ENCODE measurements around the gene PHEX. TPM values are rescaled to one million over a fixed set of nuclear protein-coding genes. Genes with fewer than 3 reads are reported as not detected.

PHEX gene
- polyA plus RNA-seq, 1 donor (not counting 4 experiments of a cell fraction or from before 2014, with no cell fraction given): 0.80 TPM

DNA sequence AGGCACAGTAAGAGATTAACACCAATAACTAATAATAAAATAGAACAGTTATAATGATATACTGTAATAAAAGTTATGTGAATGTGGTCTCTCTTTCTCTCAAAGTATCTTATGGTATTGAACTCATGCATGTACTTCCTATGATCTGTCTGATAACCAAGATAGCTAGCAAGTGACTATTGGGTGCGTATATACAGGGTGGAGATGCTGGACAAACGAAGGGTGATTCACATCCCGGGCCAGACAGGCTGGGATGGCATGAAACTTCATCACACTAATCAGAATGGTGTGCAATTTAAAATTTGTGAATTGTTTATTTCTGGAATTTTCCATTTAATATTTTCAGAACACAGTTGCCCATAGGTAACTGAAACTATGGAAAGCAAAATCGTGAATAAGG lies 96.8 kb downstream of the PHEX start:
- FAIRE-seq: no peak
- dilution Hi-C loops (cut with MboI; ENCODE audit: extremely low pct_ligation_motif_present, low sequenced_read_pairs): no loop called here
- DNase-seq (ENCODE audit: low read depth, low spot score): no peak

DNA sequence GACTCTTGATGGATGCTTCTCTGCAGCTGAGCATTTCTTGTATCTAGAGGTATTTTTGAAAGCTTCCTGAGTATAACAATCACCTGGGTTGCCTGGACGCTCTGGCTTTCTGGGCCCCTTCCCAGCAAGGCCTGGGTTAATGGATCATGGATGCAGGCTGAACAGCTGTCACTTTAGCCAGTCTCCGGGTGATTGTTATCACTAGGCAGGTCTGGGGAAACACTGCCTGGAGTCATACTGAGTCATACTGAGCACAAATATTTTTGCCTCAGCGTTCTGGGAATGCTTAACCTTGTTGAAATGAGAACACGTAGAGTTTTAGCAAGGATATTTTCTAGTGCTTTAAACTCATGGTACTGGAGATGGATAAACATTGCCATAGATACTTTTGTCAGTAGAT lies 102.6 kb downstream of the PHEX start:
- Histone ChIP-seq H3K9me3 (ENCODE audit: control insufficient read depth, low read depth, low read length) (no peaks in the 10 kb centered on the region), H3K27ac (ENCODE audit: control insufficient read depth, insufficient read depth, low read length) (peak overlapping the region; percentile 91), H3K4me1 (ENCODE audit: control insufficient read depth, extremely low read depth, insufficient read depth, low read length) (peaks cover 26% of the 10 kb centered on the region), H3K4me3 (ENCODE audit: control insufficient read depth in 2 of 3, extremely low read depth in 1 of 3, insufficient read depth in 2 of 3, low read depth in 1 of 3, low read length in 3 of 3) (peak overlapping the region in 2 of 3 experiments; percentile 50 to 52), H3K4me2 (ENCODE audit: control insufficient read depth, extremely low read depth, insufficient read depth, low read depth, low read length) (peak overlapping the region; percentile 88), H3K79me2 (ENCODE audit: control insufficient read depth, insufficient read depth, low read length) (no peaks in the 10 kb centered on the region), H2AFZ (ENCODE audit: control insufficient read depth, low read length) (peak overlapping the region; percentile 32), H3K36me3 (ENCODE audit: control insufficient read depth in 2 of 2, extremely low read depth in 1 of 2, insufficient read depth in 2 of 2, low read length in 2 of 2) (no peaks in the 10 kb centered on the region), H3K27me3 (ENCODE audit: control insufficient read depth, extremely low read depth, insufficient read depth, low read length) (no peaks in the 10 kb centered on the region), H3K9me1 (ENCODE audit: control insufficient read depth, extremely low read depth, insufficient read depth, low read length) (no peaks in the 10 kb centered on the region), H3K9ac (ENCODE audit: control insufficient read depth, extremely low read depth, insufficient read depth, low read length) (peak overlapping the region; percentile 68), H4K20me1 (ENCODE audit: control insufficient read depth, extremely low read depth, insufficient read depth, low read length) (no peaks in the 10 kb centered on the region)
- dilution Hi-C loops (cut with MboI; ENCODE audit: extremely low pct_ligation_motif_present, low sequenced_read_pairs): no loop called here
- TF ChIP-seq, protein P1, sequence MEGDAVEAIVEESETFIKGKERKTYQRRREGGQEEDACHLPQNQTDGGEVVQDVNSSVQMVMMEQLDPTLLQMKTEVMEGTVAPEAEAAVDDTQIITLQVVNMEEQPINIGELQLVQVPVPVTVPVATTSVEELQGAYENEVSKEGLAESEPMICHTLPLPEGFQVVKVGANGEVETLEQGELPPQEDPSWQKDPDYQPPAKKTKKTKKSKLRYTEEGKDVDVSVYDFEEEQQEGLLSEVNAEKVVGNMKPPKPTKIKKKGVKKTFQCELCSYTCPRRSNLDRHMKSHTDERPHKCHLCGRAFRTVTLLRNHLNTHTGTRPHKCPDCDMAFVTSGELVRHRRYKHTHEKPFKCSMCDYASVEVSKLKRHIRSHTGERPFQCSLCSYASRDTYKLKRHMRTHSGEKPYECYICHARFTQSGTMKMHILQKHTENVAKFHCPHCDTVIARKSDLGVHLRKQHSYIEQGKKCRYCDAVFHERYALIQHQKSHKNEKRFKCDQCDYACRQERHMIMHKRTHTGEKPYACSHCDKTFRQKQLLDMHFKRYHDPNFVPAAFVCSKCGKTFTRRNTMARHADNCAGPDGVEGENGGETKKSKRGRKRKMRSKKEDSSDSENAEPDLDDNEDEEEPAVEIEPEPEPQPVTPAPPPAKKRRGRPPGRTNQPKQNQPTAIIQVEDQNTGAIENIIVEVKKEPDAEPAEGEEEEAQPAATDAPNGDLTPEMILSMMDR (optimal IDR thresholded peaks at IDR 0.05 in 1 of 3, IDR thresholded peaks at IDR 0.05 in 1 of 3, conservative IDR thresholded peaks at IDR 0.05 in 1 of 3; ENCODE audit: extremely low read depth in 1 of 3, insufficient read depth in 2 of 3, low read length in 3 of 3): no peak
- TF ChIP-seq EZH2 (IDR thresholded peaks at IDR 0.05; ENCODE audit: low read length): no peak
- FAIRE-seq (no peak), DNase-seq (ENCODE audit: low read depth, low spot score) (no peak)

More for the DNA sequence above, 96.8 kb downstream of the PHEX start:
- TF ChIP-seq, protein P1 (optimal IDR thresholded peaks at IDR 0.05 in 1 of 3, IDR thresholded peaks at IDR 0.05 in 1 of 3, conservative IDR thresholded peaks at IDR 0.05 in 1 of 3; ENCODE audit: extremely low read depth in 1 of 3, insufficient read depth in 2 of 3, low read length in 3 of 3): no peak
- no peak for TF ChIP-seq EZH2 (IDR thresholded peaks at IDR 0.05; ENCODE audit: low read length)
- H3K36me3 ChIP-seq (ENCODE audit: control insufficient read depth in 2 of 2, extremely low read depth in 1 of 2, insufficient read depth in 2 of 2, low read length in 2 of 2): no peaks in the 10 kb centered on the region
- no peaks in the 10 kb centered on the region for H3K9me3 ChIP-seq (ENCODE audit: control insufficient read depth, low read depth, low read length)
- H2AFZ ChIP-seq (ENCODE audit: control insufficient read depth, low read length): no peak overlapping the region
- no peaks in the 10 kb centered on the region for H3K27me3 ChIP-seq (ENCODE audit: control insufficient read depth, extremely low read depth, insufficient read depth, low read length)
- H3K4me1 ChIP-seq (ENCODE audit: control insufficient read depth, extremely low read depth, insufficient read depth, low read length): peaks cover 5% of the 10 kb centered on the region
- H3K27ac ChIP-seq (ENCODE audit: control insufficient read depth, insufficient read depth, low read length): no peak overlapping the region
- no peak overlapping the region for H3K4me3 ChIP-seq (ENCODE audit: control insufficient read depth in 2 of 3, extremely low read depth in 1 of 3, insufficient read depth in 2 of 3, low read depth in 1 of 3, low read length in 3 of 3)
- H3K79me2 ChIP-seq (ENCODE audit: control insufficient read depth, insufficient read depth, low read length): no peaks in the 10 kb centered on the region
- no peak overlapping the region for H3K9ac ChIP-seq (ENCODE audit: control insufficient read depth, extremely low read depth, insufficient read depth, low read length)
- no peak overlapping the region for H3K4me2 ChIP-seq (ENCODE audit: control insufficient read depth, extremely low read depth, insufficient read depth, low read depth, low read length)
- H4K20me1 ChIP-seq (ENCODE audit: control insufficient read depth, extremely low read depth, insufficient read depth, low read length): no peaks in the 10 kb centered on the region
- no peaks in the 10 kb centered on the region for H3K9me1 ChIP-seq (ENCODE audit: control insufficient read depth, extremely low read depth, insufficient read depth, low read length)
